Measurements from ENCODE around the gene NIM1K. TPM values are rescaled to one million over a fixed set of nuclear protein-coding genes. Genes with fewer than 3 reads are reported as not detected.
"Not testable (repeated sequence)": the region's sequence is repeated elsewhere in the genome, so short reads cannot be mapped to it uniquely, and the experiment has no call there.

NIM1K gene
- total and polyA plus RNA-seq, 4 donors, result 1.0 to 4.2 (median 3.1) TPM; not detected in 1

DNA sequence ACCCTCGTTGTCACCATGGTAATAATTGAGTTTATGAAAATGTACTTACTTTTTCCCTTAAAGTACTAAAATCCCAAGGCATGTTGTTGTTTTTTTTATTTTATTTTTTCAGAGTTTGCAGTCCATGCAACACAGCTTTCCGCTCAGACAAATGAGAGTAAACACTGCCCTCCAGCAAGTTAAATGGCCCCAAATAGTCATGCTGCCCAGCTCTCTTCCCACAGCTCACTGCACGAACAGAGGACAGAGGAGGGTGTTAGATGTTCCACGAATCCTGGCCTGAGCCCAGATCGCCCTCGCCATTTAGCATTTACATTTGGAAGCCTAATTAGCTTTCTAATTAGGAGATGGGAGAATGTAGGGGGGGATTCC lies 1.9 kb downstream of the NIM1K start:
- peaks cover 0 to 22% (median 10%) of the 10 kb centered on the region in 5 donors for H3K4me1 ChIP-seq (ENCODE audit: control insufficient read depth in 5 of 5, insufficient read depth in 5 of 5, low read length in 5 of 5)
- H3K27ac ChIP-seq (ENCODE audit: low read depth in 1 of 2, low read length in 1 of 2), result no peak overlapping the region
- H3K9me3 ChIP-seq (ENCODE audit: control insufficient read depth in 4 of 4, insufficient read depth in 3 of 4, low read length in 3 of 4), result no peaks in the 10 kb centered on the region
- TF ChIP-seq, protein P1, sequence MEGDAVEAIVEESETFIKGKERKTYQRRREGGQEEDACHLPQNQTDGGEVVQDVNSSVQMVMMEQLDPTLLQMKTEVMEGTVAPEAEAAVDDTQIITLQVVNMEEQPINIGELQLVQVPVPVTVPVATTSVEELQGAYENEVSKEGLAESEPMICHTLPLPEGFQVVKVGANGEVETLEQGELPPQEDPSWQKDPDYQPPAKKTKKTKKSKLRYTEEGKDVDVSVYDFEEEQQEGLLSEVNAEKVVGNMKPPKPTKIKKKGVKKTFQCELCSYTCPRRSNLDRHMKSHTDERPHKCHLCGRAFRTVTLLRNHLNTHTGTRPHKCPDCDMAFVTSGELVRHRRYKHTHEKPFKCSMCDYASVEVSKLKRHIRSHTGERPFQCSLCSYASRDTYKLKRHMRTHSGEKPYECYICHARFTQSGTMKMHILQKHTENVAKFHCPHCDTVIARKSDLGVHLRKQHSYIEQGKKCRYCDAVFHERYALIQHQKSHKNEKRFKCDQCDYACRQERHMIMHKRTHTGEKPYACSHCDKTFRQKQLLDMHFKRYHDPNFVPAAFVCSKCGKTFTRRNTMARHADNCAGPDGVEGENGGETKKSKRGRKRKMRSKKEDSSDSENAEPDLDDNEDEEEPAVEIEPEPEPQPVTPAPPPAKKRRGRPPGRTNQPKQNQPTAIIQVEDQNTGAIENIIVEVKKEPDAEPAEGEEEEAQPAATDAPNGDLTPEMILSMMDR (IDR thresholded peaks at IDR 0.05; ENCODE audit: control extremely low read depth, extremely low read depth), result no peak
- H3K36me3 ChIP-seq (ENCODE audit: control insufficient read depth in 4 of 4, insufficient read depth in 4 of 4, low read length in 4 of 4), result no peaks in the 10 kb centered on the region
- H3K9ac ChIP-seq (ENCODE audit: insufficient read depth in 1 of 2, low read length in 2 of 2), result no peak overlapping the region
- 50 to 54% methylated on average over 6 of the region's 6 CpGs for WGBS, 2 donors
- H3K27me3 ChIP-seq (ENCODE audit: control insufficient read depth in 3 of 3, insufficient read depth in 3 of 3, low read length in 2 of 3), result peaks cover 0 to 39% (median 6%) of the 10 kb centered on the region in 3 donors
- ATAC-seq (ENCODE audit: insufficient read depth, low FRiP score) (no peak), DNase-seq (peak in 1 of 3 donors; percentile 22)
- H3K4me3 ChIP-seq, result no peak overlapping the region

DNA sequence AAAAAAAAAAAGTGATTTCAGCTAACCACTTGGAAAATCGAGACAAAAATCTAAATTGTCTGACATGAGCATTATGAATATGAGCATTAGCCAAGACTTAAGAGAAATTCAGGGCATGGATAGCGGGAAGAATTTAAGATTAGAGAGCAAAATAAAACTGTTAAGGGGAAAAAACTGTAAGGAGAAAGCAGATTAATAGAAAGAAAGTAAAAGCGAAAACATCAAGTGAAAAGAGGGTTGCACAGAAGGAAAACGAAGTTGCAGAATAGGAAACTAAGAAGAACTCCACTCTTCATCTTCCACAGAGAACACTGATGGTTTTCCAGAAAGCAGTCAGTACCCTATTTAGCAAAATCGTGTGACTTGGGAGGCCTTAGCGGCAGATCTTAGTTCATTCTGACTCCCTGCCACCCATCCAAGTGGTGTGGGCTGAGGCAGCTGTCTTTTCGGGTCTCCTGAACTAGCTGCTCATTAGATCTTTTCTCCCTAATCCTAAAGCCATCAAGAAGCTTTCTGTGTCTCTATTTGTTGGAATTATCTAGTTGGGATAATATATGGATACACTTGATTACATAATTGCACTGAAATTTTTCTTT lies 3.7 kb downstream of the NIM1K start:
- H3K27me3 ChIP-seq (ENCODE audit: control insufficient read depth in 3 of 3, insufficient read depth in 3 of 3, low read length in 2 of 3), result peaks cover 0 to 40% (median 6%) of the 10 kb centered on the region in 3 donors
- H3K9me3 ChIP-seq (ENCODE audit: control insufficient read depth in 4 of 4, insufficient read depth in 3 of 4, low read length in 3 of 4), result no peaks in the 10 kb centered on the region
- WGBS, 2 donors, result 83 to 84% methylated on average over 7 of the region's 7 CpGs
- TF ChIP-seq, protein P1 (IDR thresholded peaks at IDR 0.05; ENCODE audit: control extremely low read depth, extremely low read depth), result no peak
- no peaks in the 10 kb centered on the region for H3K36me3 ChIP-seq (ENCODE audit: control insufficient read depth in 4 of 4, insufficient read depth in 4 of 4, low read length in 4 of 4)
- peaks cover 0 to 22% (median 10%) of the 10 kb centered on the region in 5 donors for H3K4me1 ChIP-seq (ENCODE audit: control insufficient read depth in 5 of 5, insufficient read depth in 5 of 5, low read length in 5 of 5)
- H3K27ac ChIP-seq (ENCODE audit: low read depth in 1 of 2, low read length in 1 of 2), result no peak overlapping the region
- DNase-seq, result no peak
- ATAC-seq (ENCODE audit: insufficient read depth, low FRiP score), result no peak
- H3K4me3 ChIP-seq, result no peak overlapping the region
- no peak overlapping the region for H3K9ac ChIP-seq (ENCODE audit: insufficient read depth in 1 of 2, low read length in 2 of 2)

- no peak for ATAC-seq (ENCODE audit: insufficient read depth, low FRiP score)
- H3K4me1 ChIP-seq (ENCODE audit: control insufficient read depth in 5 of 5, insufficient read depth in 5 of 5, low read length in 5 of 5), result peaks cover 0 to 13% (median 2%) of the 10 kb centered on the region in 5 donors
Observed at GRCh38 chr5:43197535-43197934, 5.5 kb downstream of the NIM1K start.

DNA sequence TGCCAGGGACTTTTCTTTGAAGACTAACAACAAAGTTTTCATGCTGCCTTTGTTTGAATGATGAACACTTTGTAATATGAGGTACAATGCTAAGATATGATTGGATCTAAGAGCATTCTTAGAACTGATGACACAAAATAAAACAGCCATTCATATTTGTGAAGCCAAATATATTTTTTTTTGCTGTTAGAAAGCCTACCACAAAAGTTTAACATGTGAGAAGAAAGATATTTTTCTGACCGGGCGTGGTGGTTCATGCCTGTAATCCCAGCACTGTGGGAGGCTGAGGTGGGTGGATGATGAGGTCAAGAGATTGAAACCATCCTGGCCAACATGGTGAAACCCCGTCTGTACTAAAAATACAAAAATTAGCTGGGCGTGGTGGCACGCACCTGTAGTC lies 9.4 kb downstream of the NIM1K start:
- H3K27me3 ChIP-seq (ENCODE audit: control insufficient read depth in 3 of 3, insufficient read depth in 3 of 3, low read length in 2 of 3); H3K9me3 ChIP-seq (ENCODE audit: control insufficient read depth in 4 of 4, insufficient read depth in 3 of 4, low read length in 3 of 4); H3K4me1 ChIP-seq (ENCODE audit: control insufficient read depth in 5 of 5, insufficient read depth in 5 of 5, low read length in 5 of 5); H3K36me3 ChIP-seq (ENCODE audit: control insufficient read depth in 4 of 4, insufficient read depth in 4 of 4, low read length in 4 of 4); H3K27ac ChIP-seq (ENCODE audit: low read depth in 1 of 2, low read length in 1 of 2); ATAC-seq (ENCODE audit: insufficient read depth, low FRiP score); H3K4me3 ChIP-seq; DNase-seq; H3K9ac ChIP-seq (ENCODE audit: insufficient read depth in 1 of 2, low read length in 2 of 2): not testable (repeated sequence)
- 88 to 92% methylated on average over 5 of the region's 5 CpGs for WGBS, 2 donors

More at GRCh38 chr5:43197535-43197934, 5.5 kb downstream of the NIM1K start:
- Histone ChIP-seq H3K4me3 (no peak overlapping the region), H3K27me3 (ENCODE audit: control insufficient read depth in 3 of 3, insufficient read depth in 3 of 3, low read length in 2 of 3) (peaks cover 0 to 26% (median 5%) of the 10 kb centered on the region in 3 donors), H3K27ac (ENCODE audit: low read depth in 1 of 2, low read length in 1 of 2) (no peak overlapping the region), H3K9me3 (ENCODE audit: control insufficient read depth in 4 of 4, insufficient read depth in 3 of 4, low read length in 3 of 4) (no peaks in the 10 kb centered on the region), H3K36me3 (ENCODE audit: control insufficient read depth in 4 of 4, insufficient read depth in 4 of 4, low read length in 4 of 4) (no peaks in the 10 kb centered on the region), H3K9ac (ENCODE audit: insufficient read depth in 1 of 2, low read length in 2 of 2) (no peak overlapping the region)
- DNase-seq, result no peak
- TF ChIP-seq, protein P1 (IDR thresholded peaks at IDR 0.05; ENCODE audit: control extremely low read depth, extremely low read depth), result no peak
- 64% methylated on average over 3 of the region's 3 CpGs for WGBS, 2 donors
